Stomach (tissue), 9 donors: ENCODE results near the gene NPIPB8. TPM values are rescaled to one million over a fixed set of nuclear protein-coding genes. Genes with fewer than 3 reads are reported as not detected.
A peak's percentile ranks its signal among the peaks of the same experiment; 100 is the strongest.
"Not testable (repeated sequence)": the region's sequence is repeated elsewhere in the genome, so short reads cannot be mapped to it uniquely, and the experiment has no call there.

Source experiments
- DNase-seq, 2 donors: peaks; one replicate each; pipeline versions ENCODE4 v3.0.0 to v3.0.0-alpha.2; 2013 to 2019
- H3K27ac ChIP-seq, 5 donors: fragments of 200-600 bp in 4 of 5; sonication (generic) in 4 of 5; one replicate each; pipeline ENCODE4 v1.5.1; 2013 to 2019; ENCODE audit warnings: mild to moderate bottlenecking in 1 of 5, moderate library complexity in 1 of 5
- H3K27me3 ChIP-seq, 3 donors: fragments of 200-600 bp; sonication (generic); one replicate each; pipeline ENCODE4 v1.5.1; 2017 to 2019; ENCODE audit warnings: mixed run types in 1 of 3
- H3K36me3 ChIP-seq, 4 donors: fragments of 200-600 bp; sonication (generic); 1 replicate in 3 of 4; 2 replicates in 1 of 4; pipeline ENCODE4 v1.5.1; 2016 to 2019
- H3K4me1 ChIP-seq, 4 donors: fragments of 200-600 bp; sonication (generic); one replicate each; pipeline ENCODE4 v1.5.1; 2016 to 2019
- H3K4me3 ChIP-seq, 4 donors: fragments of 200-600 bp; sonication (generic) in 3 of 4; one replicate each; pipeline ENCODE4 v1.5.1; 2016 to 2019; ENCODE audit warnings: mild to moderate bottlenecking in 1 of 4
- H3K9me3 ChIP-seq, 4 donors: fragments of 200-600 bp; sonication (generic); one replicate each; pipeline ENCODE4 v1.5.1; 2016 to 2019
- EP300 ChIP-seq: sonication (generic); formaldehyde crosslinking; IDR thresholded peaks from one replicate; pipeline ENCODE4 v1.6.1; 2017; ENCODE audit warnings: antibody characterized with exemption
- POLR2A ChIP-seq, 4 donors: fragments of 450-650 bp; IDR thresholded peaks; one replicate each; pipeline ENCODE4 v1.6.1; 2016; ENCODE audit warnings: antibody characterized with exemption in 4 of 4, control low read depth in 2 of 4, mild to moderate bottlenecking in 1 of 4, moderate library complexity in 1 of 4
- POLR2AphosphoS5 ChIP-seq, 3 donors: sonication (generic); formaldehyde crosslinking; IDR thresholded peaks; one replicate each; pipeline ENCODE4 v1.6.1; 2016; ENCODE audit warnings: antibody characterized with exemption in 3 of 3
- WGBS, 5 donors: extraction: QIAGEN DNeasy Blood & Tissue Kit in 3 of 5; methylation state at CpG; one replicate each; pipeline versions ENCODE4 v1.1.5 to v1.1.7; 2013 to 2018; 5-methylcytosine and 5-hydroxymethylcytosine counted together
- intact Hi-C: fragments of 100-400 bp; cut with DNase I; formaldehyde crosslinking; loops from one replicate; pipeline ENCODE4 v1.15.1; 2023; ENCODE audit warnings: low total_unique reads
- polyA plus RNA-seq, 3 donors: library from polyadenylated mRNA; stranded (reverse); fragments of 200-250 nt; gene quantifications; one replicate each; pipeline ENCODE4 v1.2.3, GENCODE V29; 2013
- total RNA-seq, 5 donors: library from RNA; depleted of rRNA; stranded (reverse); fragments of >200 nt; gene quantifications; one replicate each; pipeline versions ENCODE4 v1.1.0 to v1.2.3, GENCODE V29; 2014 to 2016
- TF ChIP-seq, protein P1 (sequence below), 7 experiments: fragments of 450-650 bp in 4 of 7; fragments of 200-600 bp in 3 of 7; sonication (generic) in 3 of 7; IDR thresholded peaks; one replicate each; pipeline ENCODE4 v1.5.1; 2016 to 2019; ENCODE audit warnings: antibody characterized with exemption in 7 of 7, control low read depth in 2 of 7, mild to moderate bottlenecking in 1 of 7
- donor health status: healthy with polysubstance abuse.
- donor health status: Bipolar disorder and iron deficiency.
- donor health status: healthy.

The NPIPB8 gene
- total and polyA plus RNA-seq, 8 donors, result 0.08 to 1.0 TPM; not detected in 6

DNA sequence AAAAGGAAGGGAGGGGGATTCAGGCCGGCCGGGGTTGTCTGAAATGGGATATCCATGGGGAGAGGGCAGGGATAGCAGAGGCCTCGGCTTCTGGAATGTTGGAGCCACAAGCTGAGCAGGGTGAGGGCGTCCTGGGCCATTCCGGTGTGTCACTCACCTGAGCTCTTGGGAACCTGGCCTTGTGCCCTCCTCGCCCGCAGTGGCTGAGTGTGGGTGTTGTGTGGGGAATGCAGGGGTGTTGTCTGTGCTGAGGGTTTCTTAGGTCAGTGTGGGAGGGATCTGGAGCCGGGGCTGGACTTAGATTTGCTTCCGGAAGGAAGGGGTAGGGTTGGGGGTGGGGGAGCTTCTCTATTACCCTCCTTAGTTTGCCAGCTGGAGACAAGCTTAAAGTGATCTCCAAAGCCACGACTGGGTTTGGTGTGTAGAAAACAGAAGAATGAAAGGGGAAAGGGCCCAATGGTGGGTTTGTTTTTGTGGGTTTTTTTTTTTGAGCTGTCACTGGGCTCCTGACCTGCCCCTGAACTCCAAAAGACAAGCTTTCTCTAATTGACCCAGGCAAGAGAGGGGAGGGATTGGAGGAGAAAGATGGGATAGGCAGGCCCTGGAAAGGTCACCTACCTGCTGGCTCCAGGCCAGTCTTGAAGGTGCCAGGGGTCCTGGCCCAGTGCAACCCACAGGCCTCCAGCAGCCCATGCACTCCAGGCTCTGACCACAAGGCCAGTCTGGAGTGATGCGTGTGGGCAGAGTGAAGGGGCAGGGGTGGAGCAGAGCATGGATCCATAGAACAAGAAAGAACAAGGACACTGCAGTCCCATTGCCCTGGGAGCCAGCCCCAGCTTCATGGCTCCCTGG, 40.8 kb upstream of the NPIPB8 start, which contains the start of gene SULT1A2:
Gene SULT1A2 (minus strand): TSS at position 211 of the 852 bp plus-strand sequence. CDS start 1,120 bp downstream, outside the sequence.
- peaks cover 0 to 5% (median 0%) of the 10 kb centered on the region in 3 donors for H3K27me3 ChIP-seq
- peaks cover 0 to 13% (median 9%) of the 10 kb centered on the region in 4 donors for H3K36me3 ChIP-seq
- H3K27ac ChIP-seq, result peak within 1 kb of the TSS in 2 of 5 donors; percentile 38 to 41
- no peaks in the 10 kb centered on the region for H3K9me3 ChIP-seq
- no peak within 1 kb of the TSS for H3K4me3 ChIP-seq
- peak; percentile 60 to 79 for DNase-seq
- WGBS, 5 donors, result 17 to 26% (median 18%) methylated on average over 11 of the region's 11 CpGs
- peaks cover 11 to 22% (median 17%) of the 10 kb centered on the region in 4 donors for H3K4me1 ChIP-seq
- no peak for TF ChIP-seq POLR2A (IDR thresholded peaks at IDR 0.05)
- no peak for TF ChIP-seq POLR2AphosphoS5 (IDR thresholded peaks at IDR 0.05)
- intact Hi-C loops, result no loop called here

DNA sequence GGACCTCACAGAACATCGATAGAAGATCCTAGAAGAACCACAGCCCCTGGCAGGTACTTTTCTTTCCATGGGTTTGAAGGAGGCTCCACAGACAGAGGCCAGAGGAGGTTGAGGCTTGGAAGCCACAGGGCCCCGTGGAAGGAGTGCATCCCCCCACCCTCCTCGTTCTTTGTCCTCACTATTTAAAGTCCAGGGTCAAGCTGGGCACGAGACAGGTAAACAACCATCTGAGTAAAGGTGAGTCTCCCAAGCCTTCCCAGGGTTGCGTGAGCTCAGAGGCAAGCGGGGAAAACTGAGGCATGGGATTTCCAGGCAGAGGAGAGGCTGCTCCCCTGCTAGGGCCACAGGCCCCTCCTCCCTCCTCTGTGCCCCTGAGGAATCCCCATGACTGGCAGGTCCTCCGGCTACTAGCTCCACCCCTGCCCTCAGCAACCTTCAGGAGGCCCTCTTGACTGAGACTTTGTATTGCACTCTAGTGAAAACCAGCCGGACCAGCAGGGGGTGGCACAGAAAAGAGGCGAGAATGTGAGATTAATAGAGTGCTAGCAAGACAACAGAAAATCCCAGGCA, 40.1 kb upstream of the NPIPB8 start:
- 60 to 69% (median 66%) methylated on average over 7 to 9 of the region's 9 CpGs for WGBS, 5 donors

DNA sequence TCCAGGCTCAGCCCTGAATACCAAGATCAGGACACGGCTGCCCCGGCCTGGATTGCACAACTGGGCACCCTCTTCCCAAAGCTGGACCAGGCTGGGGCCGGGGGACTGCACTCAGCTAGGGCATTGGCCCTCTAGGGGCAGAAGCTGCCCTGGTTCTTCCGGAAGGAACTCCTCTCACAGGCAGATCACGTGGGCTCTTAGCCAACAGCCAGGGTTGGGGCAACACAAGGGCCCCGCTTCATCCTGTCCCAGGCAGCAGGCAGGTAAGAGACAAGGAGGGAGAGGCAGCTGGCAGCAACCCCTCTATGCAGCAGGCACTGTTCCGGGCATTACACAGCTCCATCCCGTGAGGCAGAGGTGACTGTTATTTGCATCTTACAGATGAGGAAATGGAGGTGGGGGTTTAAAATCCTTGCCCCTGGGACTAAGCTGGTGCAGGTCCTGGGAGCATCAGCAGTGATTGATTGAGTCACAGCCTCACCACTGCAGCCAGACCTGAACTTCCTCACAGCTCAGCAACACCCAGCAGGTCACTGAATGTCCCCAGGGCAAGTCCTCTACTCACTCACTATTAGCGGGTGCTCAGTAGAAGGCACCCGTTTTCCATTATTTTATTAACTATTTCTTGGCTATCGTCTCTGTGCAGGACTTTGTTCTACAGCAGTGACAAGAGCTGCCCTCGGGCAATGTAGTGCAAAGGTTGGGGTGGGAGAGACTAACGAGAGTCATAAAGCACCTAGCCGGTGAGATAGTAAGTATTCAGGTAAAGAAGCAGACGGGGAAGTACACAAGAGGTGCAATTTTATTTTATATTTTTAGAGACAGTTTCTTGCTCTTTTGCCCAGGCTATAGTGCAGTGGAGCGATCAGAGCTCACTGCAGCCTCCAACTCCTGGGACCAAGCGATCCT, 38.2 kb upstream of the NPIPB8 start:
- H3K27ac ChIP-seq, H3K9me3 ChIP-seq, intact Hi-C loops, H3K27me3 ChIP-seq, DNase-seq, H3K4me3 ChIP-seq: not testable (repeated sequence)
- Histone ChIP-seq H3K36me3 (peaks cover 0 to 10% (median 3%) of the 10 kb centered on the region in 4 donors), H3K4me1 (peaks cover 11 to 22% (median 17%) of the 10 kb centered on the region in 4 donors)
- no CpG with 5 or more reads among the region's 17 CpGs for WGBS, 5 donors

More for the DNA sequence above, 40.1 kb upstream of the NPIPB8 start:
- peaks cover 11 to 22% (median 17%) of the 10 kb centered on the region in 4 donors for H3K4me1 ChIP-seq
- TF ChIP-seq, protein P1, sequence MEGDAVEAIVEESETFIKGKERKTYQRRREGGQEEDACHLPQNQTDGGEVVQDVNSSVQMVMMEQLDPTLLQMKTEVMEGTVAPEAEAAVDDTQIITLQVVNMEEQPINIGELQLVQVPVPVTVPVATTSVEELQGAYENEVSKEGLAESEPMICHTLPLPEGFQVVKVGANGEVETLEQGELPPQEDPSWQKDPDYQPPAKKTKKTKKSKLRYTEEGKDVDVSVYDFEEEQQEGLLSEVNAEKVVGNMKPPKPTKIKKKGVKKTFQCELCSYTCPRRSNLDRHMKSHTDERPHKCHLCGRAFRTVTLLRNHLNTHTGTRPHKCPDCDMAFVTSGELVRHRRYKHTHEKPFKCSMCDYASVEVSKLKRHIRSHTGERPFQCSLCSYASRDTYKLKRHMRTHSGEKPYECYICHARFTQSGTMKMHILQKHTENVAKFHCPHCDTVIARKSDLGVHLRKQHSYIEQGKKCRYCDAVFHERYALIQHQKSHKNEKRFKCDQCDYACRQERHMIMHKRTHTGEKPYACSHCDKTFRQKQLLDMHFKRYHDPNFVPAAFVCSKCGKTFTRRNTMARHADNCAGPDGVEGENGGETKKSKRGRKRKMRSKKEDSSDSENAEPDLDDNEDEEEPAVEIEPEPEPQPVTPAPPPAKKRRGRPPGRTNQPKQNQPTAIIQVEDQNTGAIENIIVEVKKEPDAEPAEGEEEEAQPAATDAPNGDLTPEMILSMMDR (IDR thresholded peaks at IDR 0.05), result no peak
- no peak for TF ChIP-seq POLR2AphosphoS5 (IDR thresholded peaks at IDR 0.05)
- TF ChIP-seq EP300, result no peak
- no peak for TF ChIP-seq POLR2A (IDR thresholded peaks at IDR 0.05)
- no peaks in the 10 kb centered on the region for H3K9me3 ChIP-seq
- H3K4me3 ChIP-seq, result no peak overlapping the region
- peak in 1 of 2 donors; percentile 65 for DNase-seq
- intact Hi-C loops, result no loop called here
- H3K36me3 ChIP-seq, result peaks cover 0 to 6% (median 2%) of the 10 kb centered on the region in 4 donors
- H3K27me3 ChIP-seq, result peaks cover 0 to 5% (median 0%) of the 10 kb centered on the region in 3 donors
- no peak overlapping the region for H3K27ac ChIP-seq

DNA sequence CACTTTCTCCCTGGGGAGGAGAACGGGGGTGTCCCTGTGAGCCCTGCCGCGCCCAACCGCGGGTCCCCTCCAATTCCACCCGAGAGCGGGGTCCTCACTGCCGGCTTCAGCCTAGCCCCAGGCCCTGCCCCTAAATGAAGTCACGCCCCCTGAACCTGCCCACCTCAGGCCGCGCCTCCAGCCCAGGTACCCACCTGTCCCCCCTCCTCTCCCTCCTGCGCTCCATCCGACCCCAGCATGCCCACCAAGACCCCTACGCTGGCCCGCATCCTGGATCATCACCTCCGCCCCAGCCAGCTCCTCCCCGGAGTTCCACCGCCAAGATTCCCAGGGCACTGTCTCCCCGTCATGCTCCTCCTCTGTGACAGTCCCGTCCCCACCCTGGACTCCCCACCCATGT, 36.9 kb upstream of the NPIPB8 start:
- Histone ChIP-seq H3K4me1 (peaks cover 11 to 21% (median 17%) of the 10 kb centered on the region in 4 donors), H3K36me3 (peaks cover 0 to 16% (median 8%) of the 10 kb centered on the region in 4 donors)
- H3K27me3 ChIP-seq, H3K9me3 ChIP-seq, H3K4me3 ChIP-seq, DNase-seq, intact Hi-C loops, H3K27ac ChIP-seq: not testable (repeated sequence)
- 33 to 70% (median 64%) methylated on average over 8 to 11 of the region's 20 CpGs for WGBS, 5 donors

DNA sequence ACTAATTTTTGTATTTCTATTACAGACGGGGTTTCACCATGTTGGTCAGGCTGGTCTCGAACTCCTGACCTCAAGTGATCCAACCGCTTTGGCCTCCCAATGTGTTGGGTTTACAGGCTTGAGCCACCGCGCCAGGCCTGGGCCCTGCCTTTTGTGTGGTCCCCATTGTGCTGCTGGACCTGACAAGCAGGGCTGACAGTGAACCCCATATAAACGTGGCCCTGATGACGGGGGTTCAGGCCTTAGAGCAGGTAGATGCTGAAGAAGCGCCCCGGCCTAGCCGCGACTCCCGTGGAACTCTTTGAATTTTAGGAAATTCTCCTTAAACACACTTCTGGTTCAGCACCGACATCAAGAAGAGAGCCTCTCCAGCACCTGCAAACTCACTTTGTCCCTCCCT, 36.3 kb upstream of the NPIPB8 start:
- H3K9me3 ChIP-seq, DNase-seq, H3K4me3 ChIP-seq, intact Hi-C loops, H3K27ac ChIP-seq, H3K27me3 ChIP-seq: not testable (repeated sequence)
- Histone ChIP-seq H3K4me1 (peaks cover 8 to 15% (median 11%) of the 10 kb centered on the region in 4 donors), H3K36me3 (peaks cover 0 to 22% (median 14%) of the 10 kb centered on the region in 4 donors)
- WGBS, 5 donors, result 89 to 93% (median 91%) methylated on average over 9 to 13 of the region's 13 CpGs

DNA sequence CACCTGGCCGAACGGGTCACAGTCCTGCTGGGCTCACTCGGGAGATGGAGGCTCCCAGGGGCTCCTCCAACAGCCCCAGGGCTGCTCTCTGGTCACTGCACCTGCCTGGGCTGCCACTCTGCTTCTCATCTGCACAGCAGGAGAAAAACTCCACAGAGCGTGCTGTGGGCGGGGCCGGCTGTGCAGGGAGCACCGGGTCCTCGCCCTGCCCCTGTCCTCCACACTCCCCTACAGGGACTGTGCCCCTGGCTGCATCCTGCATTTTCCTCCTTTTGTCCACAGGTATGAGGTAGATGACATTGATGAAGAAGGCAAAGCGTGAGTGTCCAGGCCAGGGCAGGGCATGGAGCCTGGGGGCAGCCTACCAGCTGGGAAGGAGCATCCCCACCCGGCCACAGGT, 35.8 kb upstream of the NPIPB8 start:
- not testable (repeated sequence) for DNase-seq, H3K27ac ChIP-seq

More for the DNA sequence above, 35.8 kb upstream of the NPIPB8 start:
- H3K9me3 ChIP-seq, H3K4me3 ChIP-seq, intact Hi-C loops, H3K27me3 ChIP-seq: not testable (repeated sequence)
- 44 to 64% (median 53%) methylated on average over 2 to 5 of the region's 10 CpGs; no CpG with 5 or more reads in 2 of the 5 donors for WGBS, 5 donors
- Histone ChIP-seq H3K36me3 (peaks cover 0 to 27% (median 17%) of the 10 kb centered on the region in 4 donors), H3K4me1 (peaks cover 3 to 10% (median 6%) of the 10 kb centered on the region in 4 donors)
